Stimulated activated effector memory CD8-positive, alpha-beta T cell treated with anti-CD3 and anti-CD28 coated beads, Interleukin-12 subunit alpha, Interleukin-12 subunit beta, amount 100 ng/mL, for 72 hours (primary cell): ENCODE results near the gene PIK3C2B.
A peak's percentile ranks its signal among the peaks of the same experiment; 100 is the strongest.

Experiments used
- ATAC-seq: fragments of 150-1000 bp; cut with Tn5 transposase; 2 replicates; pipeline ENCODE4 v1.10.0; 2021
- DNase-seq, 2 donors: peaks; one replicate each; pipeline ENCODE4 v3.0.0; 2021 to 2022; ENCODE audit warnings: low spot score in 2 of 2
- H3K27ac Mint-ChIP-seq: one replicate; pipeline ENCODE4 v1.8.0; 2022; ENCODE audit warnings: mild to moderate bottlenecking, mixed read lengths
- H3K36me3 Mint-ChIP-seq: one replicate; pipeline ENCODE4 v1.8.0; 2022; ENCODE audit warnings: mild to moderate bottlenecking, mixed read lengths
- H3K4me1 Mint-ChIP-seq: one replicate; pipeline ENCODE4 v1.8.0; 2022; ENCODE audit warnings: mixed read lengths
- H3K4me3 Mint-ChIP-seq: one replicate; pipeline ENCODE4 v1.8.0; 2022; ENCODE audit warnings: mild to moderate bottlenecking, mixed read lengths
- H3K9me3 Mint-ChIP-seq: one replicate; pipeline ENCODE4 v1.8.0; 2022; ENCODE audit warnings: mixed read lengths

PIK3C2B gene

DNA sequence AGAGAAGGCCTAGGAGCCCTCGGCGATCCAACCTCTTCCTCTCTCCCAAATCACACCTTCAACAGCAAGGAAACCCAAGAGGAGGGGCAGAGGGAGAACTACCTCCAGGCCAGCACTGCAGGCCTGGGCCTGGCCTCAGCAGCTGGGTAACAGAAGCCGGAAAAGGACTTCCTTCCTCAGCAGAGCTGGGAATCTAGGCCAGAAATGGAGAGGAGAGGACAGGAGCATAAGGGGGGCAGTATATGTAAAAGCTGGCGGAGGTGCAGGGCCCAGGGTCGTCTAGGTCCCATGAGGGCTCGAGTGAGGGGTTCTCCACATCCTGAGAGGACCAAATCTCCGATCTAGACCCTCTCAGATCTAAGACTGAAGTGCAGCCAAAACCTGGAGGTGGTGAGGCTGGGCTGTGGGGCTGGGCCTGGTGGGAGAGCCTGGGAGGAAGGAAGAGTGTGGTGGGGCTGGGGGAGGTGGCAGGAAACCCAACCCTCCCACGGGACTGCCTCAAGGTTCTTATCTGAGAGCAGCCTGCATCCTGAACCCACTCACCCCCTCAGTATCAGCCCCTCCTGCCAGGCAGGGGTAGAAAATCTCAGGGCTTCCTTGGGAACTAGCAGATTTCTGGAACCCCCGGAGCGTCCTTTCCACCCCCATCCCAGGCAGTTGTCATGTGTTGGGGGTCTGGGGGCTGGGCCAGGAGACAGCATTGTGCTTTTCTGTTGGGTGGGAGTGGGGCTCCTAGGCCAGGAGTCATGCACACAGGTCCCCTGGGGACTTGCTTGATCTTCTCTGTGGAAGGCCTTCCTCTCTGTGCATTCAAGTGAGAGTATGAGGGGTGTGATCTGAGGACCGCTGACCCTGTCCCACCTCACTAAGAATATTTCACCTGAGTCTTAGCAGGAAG is 33.0 kb downstream of the PIK3C2B start:
- ATAC-seq (peak; percentile 60), DNase-seq (no peak)
- H3K4me1 Mint-ChIP-seq, result peaks cover 63% of the 10 kb centered on the region
- H3K36me3 Mint-ChIP-seq, result peaks cover 41% of the 10 kb centered on the region
- no peaks in the 10 kb centered on the region for H3K9me3 Mint-ChIP-seq
- peak overlapping the region; percentile 88 for H3K27ac Mint-ChIP-seq
- H3K4me3 Mint-ChIP-seq, result peak overlapping the region; percentile 54

- no peak for ATAC-seq
- Mint-ChIP-seq H3K9me3 (no peaks in the 10 kb centered on the region), H3K4me3 (no peak overlapping the region), H3K36me3 (peaks cover 36% of the 10 kb centered on the region), H3K4me1 (peaks cover 51% of the 10 kb centered on the region), H3K27ac (no peak overlapping the region)
- no peak for DNase-seq
Observed at GRCh38 chr1:204460346-204460745, 34.3 kb downstream of the PIK3C2B start.

DNA sequence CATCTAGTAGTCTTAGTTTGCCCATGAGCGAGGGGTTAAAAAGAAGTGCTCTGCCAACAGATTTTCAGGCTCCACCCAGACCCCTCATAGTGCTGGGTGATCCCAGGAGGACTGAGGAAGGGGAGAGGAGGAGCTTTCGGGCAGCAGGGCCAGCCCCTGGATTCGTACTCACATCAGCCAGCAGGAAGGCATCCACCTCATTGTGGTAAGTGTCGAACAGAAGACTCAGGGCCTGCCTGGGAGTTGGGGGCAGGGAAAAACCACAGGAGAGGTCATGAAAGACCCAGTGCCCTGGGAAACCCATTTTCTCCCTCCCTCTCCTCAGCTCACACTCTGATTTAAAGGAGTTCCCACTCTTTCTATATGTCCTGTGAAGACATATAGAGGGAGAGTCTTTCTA is 34.9 kb downstream of the PIK3C2B start:
- no peak for DNase-seq
- H3K27ac Mint-ChIP-seq, result no peak overlapping the region
- no peaks in the 10 kb centered on the region for H3K9me3 Mint-ChIP-seq
- no peak overlapping the region for H3K4me3 Mint-ChIP-seq
- peaks cover 36% of the 10 kb centered on the region for H3K36me3 Mint-ChIP-seq
- no peak for ATAC-seq
- H3K4me1 Mint-ChIP-seq, result peaks cover 49% of the 10 kb centered on the region

GRCh38 chr1:204457666-204458065 is 36.9 kb downstream of the PIK3C2B start:
- DNase-seq (no peak), ATAC-seq (no peak)
- Mint-ChIP-seq H3K9me3 (no peaks in the 10 kb centered on the region), H3K4me3 (no peak overlapping the region), H3K27ac (peak overlapping the region; percentile 70), H3K4me1 (peaks cover 44% of the 10 kb centered on the region), H3K36me3 (peaks cover 34% of the 10 kb centered on the region)

- H3K4me1 Mint-ChIP-seq, result peaks cover 40% of the 10 kb centered on the region
- H3K9me3 Mint-ChIP-seq, result no peaks in the 10 kb centered on the region
- peak overlapping the region; percentile 70 for H3K27ac Mint-ChIP-seq
- DNase-seq, result no peak
- peaks cover 40% of the 10 kb centered on the region for H3K36me3 Mint-ChIP-seq
- no peak for ATAC-seq
- no peak overlapping the region for H3K4me3 Mint-ChIP-seq
Observed at GRCh38 chr1:204456826-204457442, 37.7 kb downstream of the PIK3C2B start.

- Mint-ChIP-seq H3K27ac (no peak overlapping the region), H3K9me3 (no peaks in the 10 kb centered on the region), H3K36me3 (peaks cover 44% of the 10 kb centered on the region), H3K4me1 (peaks cover 37% of the 10 kb centered on the region), H3K4me3 (no peak overlapping the region)
- ATAC-seq, result no peak
- no peak for DNase-seq
Observed at GRCh38 chr1:204455831-204456145, 38.8 kb downstream of the PIK3C2B start.

DNA sequence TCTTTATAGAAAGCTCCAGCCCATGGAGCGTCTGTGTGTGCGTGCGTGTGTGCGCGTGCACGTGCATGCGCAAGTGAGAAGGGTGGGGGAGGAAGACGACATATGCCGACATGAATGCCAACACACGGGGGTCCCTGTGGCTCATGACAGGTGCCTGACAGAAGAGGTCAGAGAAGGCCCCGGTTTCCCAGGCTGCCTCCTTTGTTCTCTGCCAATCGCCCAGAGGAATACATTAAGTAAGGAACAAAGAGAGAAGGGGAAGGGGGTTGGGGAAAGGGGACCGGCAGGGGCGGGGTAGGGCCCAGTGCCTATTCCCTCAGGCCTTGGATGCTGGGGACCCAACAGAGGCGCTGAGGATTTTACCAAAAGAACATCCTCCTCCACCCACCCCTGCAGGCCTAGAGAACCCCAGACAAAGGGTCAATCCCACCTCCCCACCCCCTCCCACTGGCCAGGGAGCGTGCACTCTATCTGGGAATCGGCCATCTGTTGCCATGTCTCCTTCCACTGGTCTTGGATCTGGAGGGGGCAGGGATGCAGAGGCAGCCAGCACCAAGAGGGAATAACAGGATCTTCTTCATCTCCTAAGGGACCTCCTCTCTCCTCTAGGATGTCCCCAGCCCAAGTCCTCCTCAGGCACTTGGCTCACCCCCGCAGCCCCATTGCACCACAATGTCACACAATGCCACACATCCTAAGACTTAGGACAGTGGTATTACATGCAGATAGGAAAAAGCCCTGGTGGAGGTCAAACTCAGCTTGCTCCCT is 39.4 kb downstream of the PIK3C2B start:
- Mint-ChIP-seq H3K27ac (peak overlapping the region; percentile 88), H3K4me3 (no peak overlapping the region), H3K36me3 (peaks cover 48% of the 10 kb centered on the region), H3K4me1 (peaks cover 36% of the 10 kb centered on the region), H3K9me3 (no peaks in the 10 kb centered on the region)
- ATAC-seq, result no peak
- no peak for DNase-seq

DNA sequence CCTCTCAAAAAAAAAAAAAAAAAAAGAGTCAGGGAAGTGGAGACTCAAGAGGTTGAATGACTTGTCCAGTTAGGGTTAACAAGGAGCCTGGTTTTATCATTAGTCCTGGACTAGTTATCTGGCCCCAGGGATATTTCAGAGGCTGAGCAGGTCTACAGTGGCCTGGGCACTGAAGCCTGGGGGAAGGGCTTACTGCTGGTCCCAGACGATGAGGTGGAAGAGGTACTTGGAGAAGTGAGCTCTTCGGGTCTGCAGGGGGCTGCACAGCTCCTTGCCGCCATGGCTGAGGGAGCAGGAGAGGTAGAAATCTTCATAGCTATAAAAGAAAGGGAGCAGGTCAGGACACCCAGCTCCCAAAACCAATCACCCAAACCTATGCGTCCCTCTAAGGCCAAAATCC is 40.1 kb downstream of the PIK3C2B start:
- DNase-seq, result no peak
- ATAC-seq, result no peak
- peaks cover 47% of the 10 kb centered on the region for H3K36me3 Mint-ChIP-seq
- no peak overlapping the region for H3K4me3 Mint-ChIP-seq
- H3K4me1 Mint-ChIP-seq, result peaks cover 42% of the 10 kb centered on the region
- H3K9me3 Mint-ChIP-seq, result no peaks in the 10 kb centered on the region
- H3K27ac Mint-ChIP-seq, result peak overlapping the region; percentile 88

- Mint-ChIP-seq H3K4me1 (peaks cover 54% of the 10 kb centered on the region), H3K36me3 (peaks cover 35% of the 10 kb centered on the region), H3K9me3 (no peaks in the 10 kb centered on the region), H3K27ac (peak overlapping the region; percentile 88), H3K4me3 (peak overlapping the region; percentile 34)
- ATAC-seq (peak; percentile 97), DNase-seq (peak; percentile 50 to 84)
Observed at GRCh38 chr1:204453141-204453772, 41.3 kb downstream of the PIK3C2B start.

DNA sequence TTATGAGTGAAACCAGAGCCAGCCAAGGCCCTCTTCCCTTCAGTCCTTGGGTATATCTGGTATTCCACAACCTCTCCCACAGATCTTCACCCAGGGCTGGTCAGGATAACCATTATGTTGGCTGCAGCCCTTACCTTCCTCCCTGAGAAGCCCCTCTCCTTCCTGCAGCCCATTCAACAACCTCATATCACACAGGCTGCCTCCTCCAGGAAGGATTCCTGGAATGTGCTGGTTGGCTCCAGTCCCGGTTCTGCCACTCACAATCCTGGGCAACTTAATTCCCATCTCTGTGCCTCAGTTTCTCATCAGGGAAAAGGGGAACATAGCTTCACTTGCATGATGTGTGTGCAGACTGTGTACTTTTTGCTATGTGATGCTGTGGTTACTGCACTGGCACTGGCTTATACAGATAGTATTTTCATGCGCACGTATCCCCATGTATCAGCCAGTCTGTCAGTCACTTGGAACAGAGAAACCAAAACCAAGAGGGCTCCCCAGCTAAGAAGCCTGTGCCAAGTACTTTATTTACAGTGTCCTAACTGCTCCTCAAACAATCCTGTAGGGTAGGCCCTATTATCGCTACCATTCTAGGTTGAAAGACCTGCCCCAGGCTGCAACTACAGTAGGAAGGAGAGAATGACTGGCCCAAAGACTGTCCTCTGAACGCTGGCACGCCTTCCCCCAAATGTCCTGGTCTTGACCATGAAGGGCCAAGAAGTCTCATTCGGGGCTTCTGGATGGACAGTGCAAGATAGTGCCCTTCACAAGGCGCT is 43.1 kb downstream of the PIK3C2B start:
- ATAC-seq (no peak), DNase-seq (no peak)
- Mint-ChIP-seq H3K27ac (peak overlapping the region; percentile 86), H3K36me3 (peaks cover 43% of the 10 kb centered on the region), H3K4me1 (peaks cover 61% of the 10 kb centered on the region), H3K4me3 (no peak overlapping the region), H3K9me3 (no peaks in the 10 kb centered on the region)

DNA sequence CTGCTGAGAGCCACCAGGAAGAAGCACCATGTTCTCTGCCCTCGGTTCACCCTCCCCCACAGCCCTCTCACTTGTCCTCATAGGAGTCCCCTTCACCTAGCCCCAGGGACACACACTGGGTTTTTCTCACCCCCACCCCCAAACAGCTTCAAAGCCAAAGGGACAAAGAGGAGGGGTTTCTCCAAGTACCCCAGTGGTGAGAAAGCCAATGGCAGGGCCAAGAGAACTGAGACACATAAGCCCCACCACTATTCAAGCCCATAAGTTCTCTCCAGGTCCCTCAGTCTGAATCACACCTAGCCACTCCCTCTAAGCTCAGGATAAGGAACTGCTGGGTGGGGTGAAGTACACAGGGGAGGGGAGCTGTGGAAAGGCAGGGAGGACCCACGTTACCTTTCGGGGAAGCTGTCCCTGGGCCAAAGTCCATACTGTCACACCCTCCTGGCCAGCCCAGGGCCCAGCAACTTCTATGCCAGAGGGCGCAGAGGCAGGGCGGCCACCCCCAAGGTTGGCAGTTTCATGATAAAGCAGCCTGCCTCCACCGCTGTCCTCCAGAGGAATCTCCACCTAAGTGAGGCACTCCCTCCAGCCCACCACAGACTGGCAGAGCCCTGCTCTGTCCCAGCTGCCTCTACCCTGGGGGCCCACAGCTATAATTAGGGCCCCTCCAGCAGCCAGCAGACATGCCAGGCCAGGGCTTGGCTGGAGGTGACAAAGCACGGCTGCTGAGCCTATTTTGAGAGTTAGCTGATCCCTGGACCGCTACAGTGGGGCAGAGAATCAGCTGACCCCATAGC is 43.9 kb downstream of the PIK3C2B start:
- Mint-ChIP-seq H3K36me3 (peaks cover 51% of the 10 kb centered on the region), H3K4me1 (peaks cover 65% of the 10 kb centered on the region), H3K9me3 (no peaks in the 10 kb centered on the region), H3K4me3 (no peak overlapping the region), H3K27ac (peak overlapping the region; percentile 86)
- ATAC-seq (no peak), DNase-seq (no peak)

- ATAC-seq (no peak), DNase-seq (no peak)
- no peaks in the 10 kb centered on the region for H3K9me3 Mint-ChIP-seq
- H3K36me3 Mint-ChIP-seq, result peaks cover 60% of the 10 kb centered on the region
- H3K27ac Mint-ChIP-seq, result peak overlapping the region; percentile 86
- peak overlapping the region; percentile 10 for H3K4me3 Mint-ChIP-seq
- peaks cover 62% of the 10 kb centered on the region for H3K4me1 Mint-ChIP-seq
Observed at GRCh38 chr1:204449678-204450280, 44.8 kb downstream of the PIK3C2B start.

DNA sequence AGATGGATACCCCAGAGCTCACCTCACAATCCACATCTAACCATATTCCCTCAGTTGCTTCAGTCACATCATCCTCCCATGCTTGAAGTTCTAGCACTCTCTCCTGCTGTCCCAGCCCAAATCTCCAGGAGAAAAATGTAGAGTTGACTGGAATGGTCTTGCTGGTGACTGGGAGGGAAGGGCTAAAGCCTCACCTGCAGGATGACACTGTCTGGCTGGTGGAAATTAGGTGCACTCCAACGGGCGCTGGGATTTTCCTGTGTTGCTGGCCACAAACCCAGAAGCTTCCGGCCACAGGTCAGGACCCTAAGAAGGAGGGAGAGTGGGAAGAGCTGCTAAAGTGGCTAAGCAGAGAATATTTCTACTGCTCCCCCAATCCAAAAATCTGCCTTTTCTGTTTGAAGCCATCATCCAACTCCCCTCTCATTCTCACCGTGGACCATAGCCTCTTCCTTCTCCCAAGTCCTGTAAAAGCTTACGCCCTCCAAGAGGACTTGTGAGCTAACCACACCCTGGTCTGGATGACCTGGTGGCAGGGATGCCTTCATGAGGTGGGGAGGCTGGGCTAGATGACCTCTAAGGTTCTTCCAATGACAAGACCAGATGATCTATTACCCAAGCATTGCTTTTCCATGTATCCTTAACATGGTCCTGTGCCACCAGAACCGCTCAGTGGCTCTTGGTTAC is 45.5 kb downstream of the PIK3C2B start:
- Mint-ChIP-seq H3K4me3 (peak overlapping the region; percentile 10), H3K9me3 (no peaks in the 10 kb centered on the region), H3K36me3 (peaks cover 67% of the 10 kb centered on the region), H3K27ac (peak overlapping the region; percentile 86), H3K4me1 (peaks cover 63% of the 10 kb centered on the region)
- ATAC-seq (no peak), DNase-seq (no peak)
